Endothelial cell of umbilical vein (primary cell): Measurements from ENCODE around the gene DPYSL4. TPM values are rescaled to one million over a fixed set of nuclear protein-coding genes. Genes with fewer than 3 reads are reported as not detected.

Experiments
- BruUV-seq: library from RNA; stranded (reverse); fragments of 400-500 nt; replicated peaks from 2 replicates; lab custom pipeline; 2021; lab: Mats Ljungman, UMichigan
- CTCF ChIA-PET: fragments of 300-600, 350-600 bp; sonication (Branson Sonifier 250); formaldehyde crosslinking; loops from one replicate; lab custom pipeline; 2021; ENCODE audit warnings: antibody characterized with exemption, inconsistent platforms; lab: Charles Lee
- POLR2A ChIA-PET: fragments of 300-600, 350-600 bp; sonication (Branson Sonifier 250); formaldehyde crosslinking; loops from one replicate; lab custom pipeline; 2021; ENCODE audit warnings: antibody characterized with exemption, inconsistent platforms; lab: Charles Lee
- DNase-seq: peaks from one replicate; pipeline ENCODE4 v3.0.0-alpha.2; 2011; ENCODE audit warnings: low read depth, low spot score
- FAIRE-seq: peaks from 2 replicates; lab custom pipeline; 2011; peaks lifted over from hg19 to GRCh38; lab: Jason Lieb, UNC
- H2AFZ ChIP-seq: 2 replicates; pipeline ENCODE4 v1.6.0; 2012; ENCODE audit warnings: low read depth, low read length, control low read depth, inconsistent platforms
- H3K27ac ChIP-seq: 2 replicates; pipeline ENCODE4 v1.5.1; 2011; ENCODE audit warnings: low read depth, mild to moderate bottlenecking, control low read depth, low read length, moderate library complexity; ENCODE audit not compliant: insufficient read depth
- H3K27me3 ChIP-seq, 2 experiments: 2 replicates each; pipeline versions ENCODE4 v1.6.0 to v1.6.1; 2011; ENCODE audit warnings: low read length in 2 of 2, mixed read lengths in 1 of 2; ENCODE audit not compliant: control insufficient read depth in 2 of 2, insufficient read depth in 2 of 2
- H3K36me3 ChIP-seq, 2 experiments: 2 replicates in 1 of 2; 3 replicates in 1 of 2; pipeline ENCODE4 v1.5.1; 2011; ENCODE audit warnings: low read length in 2 of 2, mild to moderate bottlenecking in 1 of 2, moderate library complexity in 1 of 2; ENCODE audit not compliant: control insufficient read depth in 2 of 2, insufficient read depth in 2 of 2; ENCODE audit errors: extremely low read depth in 1 of 2
- H3K4me1 ChIP-seq: 3 replicates; pipeline ENCODE4 v1.5.1; 2011; ENCODE audit warnings: mild to moderate bottlenecking, low read length; ENCODE audit not compliant: control insufficient read depth, insufficient read depth; ENCODE audit errors: extremely low read depth
- H3K4me2 ChIP-seq: 2 replicates; pipeline ENCODE4 v1.6.1; 2011; ENCODE audit warnings: low read length, control low read depth, mixed read lengths; ENCODE audit not compliant: insufficient read depth
- H3K4me3 ChIP-seq, 3 experiments: fragments of 200-600 bp in 1 of 3; sonication (generic), shearing (Covaris generic) in 1 of 3; replicated peaks in 1 of 3; 2 replicates each; pipeline ENCODE4 v1.5.1; 2011 to 2016; ENCODE audit warnings: control low read depth in 3 of 3, low read length in 3 of 3, mild to moderate bottlenecking in 2 of 3, inconsistent platforms in 1 of 3, low read depth in 1 of 3, moderate library complexity in 1 of 3; ENCODE audit not compliant: insufficient read depth in 1 of 3
- H3K79me2 ChIP-seq: 2 replicates; pipeline ENCODE4 v1.6.0; 2012; ENCODE audit warnings: low read length, inconsistent platforms; ENCODE audit not compliant: control insufficient read depth, insufficient read depth
- H3K9ac ChIP-seq: replicated peaks from 2 replicates; pipeline ENCODE3; 2011; ENCODE audit warnings: low read length, control low read depth; ENCODE audit not compliant: insufficient read depth; ENCODE audit errors: extremely low read depth
- H3K9me1 ChIP-seq: replicated peaks from 3 replicates; pipeline ENCODE4 v1.6.0; 2011; ENCODE audit warnings: mild to moderate bottlenecking, low read length; ENCODE audit not compliant: control insufficient read depth, insufficient read depth; ENCODE audit errors: extremely low read depth
- H3K9me3 ChIP-seq: replicated peaks from 2 replicates; pipeline ENCODE4 v1.5.1; 2012; ENCODE audit warnings: low read length, inconsistent platforms; ENCODE audit not compliant: control insufficient read depth, insufficient read depth
- H4K20me1 ChIP-seq: replicated peaks from 2 replicates; pipeline ENCODE3; 2011; ENCODE audit warnings: mild to moderate bottlenecking, low read length; ENCODE audit not compliant: control insufficient read depth, insufficient read depth; ENCODE audit errors: extremely low read depth
- CTCF ChIP-seq, 2 donors: IDR thresholded peaks; 1 replicate in 1 of 2; 2 replicates in 1 of 2; pipeline ENCODE4 v1.5.1; 2011; ENCODE audit warnings: low read length in 2 of 2, mild to moderate bottlenecking in 2 of 2, moderate library complexity in 2 of 2, control low read depth in 1 of 2, inconsistent platforms in 1 of 2, low read depth in 1 of 2; ENCODE audit not compliant: insufficient read depth in 1 of 2; ENCODE audit errors: extremely low read depth in 1 of 2
- EZH2 ChIP-seq: IDR thresholded peaks from 2 replicates; pipeline ENCODE4 v1.6.1; 2012; ENCODE audit warnings: borderline replicate concordance, low read depth, mild to moderate bottlenecking, moderate library complexity, low read length, inconsistent platforms; ENCODE audit not compliant: severe bottlenecking
- FOS ChIP-seq: IDR thresholded peaks from 2 replicates; pipeline ENCODE4 v1.6.1; 2011; ENCODE audit warnings: mild to moderate bottlenecking, low read length, moderate library complexity, borderline replicate concordance; ENCODE audit not compliant: insufficient read depth
- GATA2 ChIP-seq: IDR thresholded peaks from 2 replicates; pipeline ENCODE4 v1.7.0; 2011; ENCODE audit warnings: low read depth, mild to moderate bottlenecking, moderate library complexity, mixed read lengths, low read length; ENCODE audit not compliant: insufficient read length, insufficient read depth
- JUN ChIP-seq: IDR thresholded peaks from 2 replicates; pipeline ENCODE4 v1.6.1; 2011; ENCODE audit warnings: borderline replicate concordance, low read depth; ENCODE audit not compliant: insufficient read length, insufficient read depth
- MAX ChIP-seq: IDR thresholded peaks from 2 replicates; pipeline ENCODE4 v1.6.1; 2011; ENCODE audit not compliant: insufficient read depth, insufficient read length
- MYC ChIP-seq: IDR thresholded peaks from one replicate; pipeline ENCODE4 v1.6.1; 2011; ENCODE audit warnings: mild to moderate bottlenecking, low read depth, low read length
- POLR2A ChIP-seq: IDR thresholded peaks from 2 replicates; pipeline ENCODE4 v1.6.1; 2012; ENCODE audit warnings: low read depth, mild to moderate bottlenecking, control low read depth, low read length
- POLR2AphosphoS5 ChIP-seq: IDR thresholded peaks from 2 replicates; pipeline ENCODE4 v1.6.1; 2012; ENCODE audit warnings: low read depth, mild to moderate bottlenecking, control low read depth, low read length, moderate library complexity; ENCODE audit not compliant: insufficient read depth
- dilution Hi-C: fragments of 300-500 bp; cut with MboI; formaldehyde crosslinking; loops from one replicate; pipeline ENCODE4 v1.15.0; 2019; ENCODE audit warnings: low sequenced_read_pairs; ENCODE audit not compliant: extremely low pct_ligation_motif_present
- intact Hi-C: fragments of 100-400 bp; cut with micrococcal nuclease; formaldehyde crosslinking; loops from one replicate; pipeline ENCODE4 v1.10.0; 2022
- polyA plus RNA-seq, 4 experiments: library from polyadenylated mRNA; depleted of rRNA in 3 of 4; stranded (reverse) in 3 of 4; unstranded in 1 of 4; fragments of >200 nt; gene quantifications; 2 replicates each; pipeline versions ENCODE4 v1.2.1 to v1.2.3, GENCODE V29; 2011 to 2012; ENCODE audit warnings: missing spikeins in 1 of 4
- total RNA-seq: library from RNA; stranded (reverse); gene quantifications from 2 replicates; pipeline ENCODE4 v1.2.3, GENCODE V29; 2021

Gene DPYSL4
- total and polyA plus RNA-seq, 2 donors (not counting 3 experiments of a cell fraction or from before 2014, with no cell fraction given) = 27.1 to 60.0 TPM

GRCh38 chr10:132253092-132253687 lies 66.4 kb downstream of the DPYSL4 start:
- Histone ChIP-seq H3K36me3 (no peaks in the 10 kb centered on the region), H4K20me1 (no peaks in the 10 kb centered on the region)
- CTCF ChIA-PET = no interaction called here

More at GRCh38 chr10:132253092-132253687, 66.4 kb downstream of the DPYSL4 start:
- Histone ChIP-seq H3K9ac (no peak overlapping the region), H3K9me1 (no peaks in the 10 kb centered on the region), H3K27ac (no peak overlapping the region), H2AFZ (no peak overlapping the region), H3K27me3 (no peaks in the 10 kb centered on the region), H3K4me1 (no peaks in the 10 kb centered on the region), H3K79me2 (no peaks in the 10 kb centered on the region), H3K4me2 (no peak overlapping the region), H3K9me3 (no peaks in the 10 kb centered on the region), H3K4me3 (no peak overlapping the region)
- intact Hi-C loops (no loop called here), dilution Hi-C loops (no loop called here)
- BruUV-seq = no TSS peak
- POLR2A ChIA-PET = no interaction called here
- FAIRE-seq (no peak), DNase-seq (no peak)
- no peak for TF ChIP-seq GATA2
- no peak for TF ChIP-seq POLR2AphosphoS5
- TF ChIP-seq POLR2A = no peak
- no peak for TF ChIP-seq MYC
- TF ChIP-seq FOS = no peak
- no peak for TF ChIP-seq MAX
- TF ChIP-seq JUN = no peak
- no peak for TF ChIP-seq CTCF (IDR thresholded peaks at IDR 0.05; ENCODE audit: extremely low read depth in 1 of 2, insufficient read depth in 1 of 2, low read depth in 1 of 2, low read length in 2 of 2)
- no peak for TF ChIP-seq EZH2
